Cardiac fibroblast (primary cell): ENCODE measurements around the gene PES1.
"Not testable (repeated sequence)": the region's sequence is repeated elsewhere in the genome, so short reads cannot be mapped to it uniquely, and the experiment has no call there.

Source experiments
- DNase-seq, 2 donors: peaks; one replicate each; pipeline versions ENCODE4 v3.0.0 to v3.0.0-alpha.2; 2010; ENCODE audit warnings: low read depth in 2 of 2
- H3K4me3 ChIP-seq, 2 donors: replicated peaks in 1 of 2; 1 replicate in 1 of 2; 2 replicates in 1 of 2; pipeline ENCODE4 v1.5.1; 2011; ENCODE audit warnings: low read depth in 2 of 2, low read length in 2 of 2, mild to moderate bottlenecking in 2 of 2, moderate library complexity in 1 of 2
- CTCF ChIP-seq: IDR thresholded peaks from one replicate; pipeline ENCODE4 v1.5.1; 2011; ENCODE audit warnings: low read depth, mild to moderate bottlenecking, low read length, inconsistent platforms

PES1 gene

GRCh38 chr22:30562366-30562765 is 29.3 kb downstream of the PES1 start:
- TF ChIP-seq CTCF: no peak
- no peak overlapping the region for H3K4me3 ChIP-seq
- no peak for DNase-seq

- H3K4me3 ChIP-seq: no peak overlapping the region
- no peak for DNase-seq
- no peak for TF ChIP-seq CTCF
Observed at GRCh38 chr22:30561402-30562189, 30.1 kb downstream of the PES1 start.

- peak; percentile 19 for TF ChIP-seq CTCF
- not testable (repeated sequence) for H3K4me3 ChIP-seq, DNase-seq
Observed at GRCh38 chr22:30560643-30561202, 31.0 kb downstream of the PES1 start.

GRCh38 chr22:30559889-30560288 is 31.8 kb downstream of the PES1 start:
- DNase-seq: no peak
- no peak overlapping the region for H3K4me3 ChIP-seq
- TF ChIP-seq CTCF: no peak

GRCh38 chr22:30557243-30557642 is 34.5 kb downstream of the PES1 start:
- H3K4me3 ChIP-seq: no peak overlapping the region
- no peak for TF ChIP-seq CTCF
- DNase-seq: no peak

GRCh38 chr22:30556388-30556787 is 35.3 kb downstream of the PES1 start:
- no peak for DNase-seq
- no peak for TF ChIP-seq CTCF
- no peak overlapping the region for H3K4me3 ChIP-seq
